SKM-1 treated with dmso at 0.1 percent for 144 hours (cell line): ENCODE measurements around the gene HSD11B2.
A peak's percentile ranks its signal among the peaks of the same experiment; 100 is the strongest.

ENCODE experiments used
- DNase-seq: peaks from one replicate; lab custom pipeline; 2025; ENCODE audit not compliant: unreplicated experiment; lab: John Stamatoyannopoulos, UW

The HSD11B2 gene

DNA sequence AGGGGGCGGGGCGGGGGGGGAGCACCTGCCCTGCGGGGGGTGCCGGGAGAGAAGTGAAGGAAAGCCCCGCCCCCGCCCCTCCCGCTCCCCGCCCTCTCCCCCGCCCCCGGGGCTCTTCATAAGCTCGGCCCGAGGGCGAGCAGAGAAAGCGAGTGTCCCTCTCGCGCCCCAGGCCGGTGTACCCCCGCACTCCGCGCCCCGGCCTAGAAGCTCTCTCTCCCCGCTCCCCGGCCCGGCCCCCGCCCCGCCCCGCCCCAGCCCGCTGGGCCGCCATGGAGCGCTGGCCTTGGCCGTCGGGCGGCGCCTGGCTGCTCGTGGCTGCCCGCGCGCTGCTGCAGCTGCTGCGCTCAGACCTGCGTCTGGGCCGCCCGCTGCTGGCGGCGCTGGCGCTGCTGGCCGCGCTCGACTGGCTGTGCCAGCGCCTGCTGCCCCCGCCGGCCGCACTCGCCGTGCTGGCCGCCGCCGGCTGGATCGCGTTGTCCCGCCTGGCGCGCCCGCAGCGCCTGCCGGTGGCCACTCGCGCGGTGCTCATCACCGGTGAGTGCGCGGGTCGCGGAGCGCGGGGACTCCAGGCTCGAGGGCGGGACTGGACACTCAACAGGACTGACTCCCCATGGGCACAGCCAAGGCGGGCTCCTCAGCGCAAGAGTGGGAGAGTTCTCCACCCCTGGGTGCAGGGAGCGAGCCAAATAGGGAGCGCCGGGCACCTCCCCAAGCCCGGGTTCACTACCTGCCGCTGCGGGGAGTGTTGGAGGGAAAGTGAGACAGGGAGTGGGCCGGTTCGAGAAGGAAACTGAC is at the start of gene HSD11B2:
HSD11B2 (plus strand) TSS at position 145 of the 798 bp plus-strand sequence; CDS start at position 273, 128 bp downstream.
- no peak for DNase-seq

DNA sequence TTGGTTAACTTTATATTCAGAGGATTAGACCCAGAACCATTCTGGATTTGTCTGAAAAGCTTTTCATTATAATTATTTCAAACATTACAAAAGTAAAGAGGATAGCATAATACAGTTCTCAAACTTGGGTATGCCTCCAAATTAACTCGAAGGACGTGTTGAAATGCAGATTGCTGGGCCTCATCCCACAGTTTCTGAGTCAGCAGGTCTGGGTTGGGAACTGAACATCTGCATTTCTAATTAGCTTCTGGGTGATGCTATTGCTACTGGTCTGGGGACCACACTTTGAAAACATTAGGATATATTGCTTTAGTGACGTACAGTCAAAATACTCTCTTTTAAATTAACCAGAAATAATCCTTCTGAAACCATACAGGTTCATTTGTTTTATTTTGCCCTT is 47.6 kb upstream of the HSD11B2 start:
- DNase-seq = no peak

DNA sequence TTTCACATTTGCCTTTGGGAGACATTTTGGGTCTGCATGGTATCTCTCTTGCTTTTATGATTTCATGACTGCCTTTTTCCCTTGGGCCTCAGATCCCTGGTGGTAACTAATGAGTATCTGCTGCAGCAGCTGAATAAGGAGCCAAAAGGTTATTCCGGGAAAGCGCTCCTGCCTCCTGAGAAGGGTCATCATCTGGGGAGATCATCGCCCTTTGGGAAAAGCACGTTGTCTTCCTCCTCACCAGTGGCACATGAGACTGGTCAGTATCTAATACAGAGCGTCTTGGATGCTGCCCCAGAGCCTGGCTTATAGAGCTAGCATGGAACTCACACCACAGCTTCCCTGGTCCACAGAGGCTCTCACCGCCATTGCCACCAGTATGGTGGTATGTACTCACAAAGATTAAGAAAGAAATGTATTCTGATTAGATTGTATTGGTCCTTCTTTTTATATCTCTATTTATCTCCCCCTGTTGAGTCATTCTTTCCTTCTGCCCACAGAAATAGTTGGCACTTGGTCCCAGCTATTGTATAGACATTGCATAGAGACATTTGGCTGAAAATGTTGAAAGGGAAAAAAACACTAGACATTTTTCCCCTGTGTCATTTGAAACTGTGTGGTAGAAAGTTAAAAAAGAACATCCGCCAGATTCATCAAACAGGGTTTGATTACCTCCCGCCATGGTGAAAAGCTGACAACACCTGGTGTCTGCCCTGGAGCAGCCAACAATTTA is 46.0 kb upstream of the HSD11B2 start:
- no peak for DNase-seq

DNA sequence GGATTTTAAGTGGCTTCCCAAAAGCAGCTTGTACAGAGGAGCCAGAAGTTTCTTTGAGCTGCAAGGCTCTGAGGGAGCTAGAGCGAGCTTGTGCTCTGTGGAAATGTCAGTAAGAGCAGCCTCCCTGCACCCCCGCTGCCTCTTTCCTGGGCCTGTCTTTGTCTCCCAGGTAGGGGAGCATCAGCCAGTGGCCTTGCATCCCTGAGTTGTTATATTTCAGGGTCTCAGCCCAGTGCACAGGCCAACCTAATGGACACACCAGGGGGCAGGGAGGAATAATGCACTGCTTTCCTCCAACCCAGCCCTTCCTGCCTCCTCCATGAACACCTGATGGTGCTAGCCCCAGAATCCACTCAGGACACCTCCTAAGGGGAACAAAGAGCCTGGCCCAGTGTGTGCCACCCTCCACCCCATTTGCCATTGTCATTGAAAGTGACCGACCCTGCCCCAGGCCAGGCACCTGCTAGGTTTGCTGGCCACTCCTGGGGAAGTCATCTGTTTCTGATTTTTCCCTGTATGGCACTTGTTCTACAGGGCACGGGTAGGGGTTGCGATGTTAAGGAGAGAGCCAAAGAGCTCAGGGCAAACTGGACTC is 44.0 kb upstream of the HSD11B2 start:
- no peak for DNase-seq

DNA sequence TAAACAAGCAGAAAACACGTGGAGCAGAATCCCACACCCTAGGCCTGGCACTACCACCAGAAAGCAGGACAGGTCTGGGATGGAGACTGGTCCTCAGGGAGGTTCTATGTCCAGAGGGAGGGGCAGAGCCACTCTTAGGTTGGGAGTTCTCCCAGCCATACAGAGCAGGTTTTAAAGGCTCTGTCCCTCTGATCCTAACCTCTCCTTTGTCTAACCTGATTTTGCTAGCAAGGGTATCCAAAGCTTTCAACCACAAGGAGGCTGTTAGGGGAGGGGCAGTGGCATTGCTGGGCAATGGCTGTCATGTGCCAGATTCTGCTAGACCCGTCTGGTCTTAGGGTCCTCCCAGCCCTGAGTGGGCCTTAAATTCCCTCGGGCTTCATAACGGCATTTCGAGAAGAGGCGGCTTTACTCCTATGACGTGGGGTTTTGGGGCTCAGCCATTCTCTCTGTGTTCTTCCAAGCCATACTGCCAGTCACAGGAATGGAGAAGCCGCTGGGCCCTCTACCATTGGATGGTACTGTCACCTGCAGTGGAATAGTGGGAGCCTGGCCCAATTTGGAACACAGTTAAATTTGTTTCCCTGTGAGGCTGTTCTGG is 43.3 kb upstream of the HSD11B2 start:
- DNase-seq = no peak

DNA sequence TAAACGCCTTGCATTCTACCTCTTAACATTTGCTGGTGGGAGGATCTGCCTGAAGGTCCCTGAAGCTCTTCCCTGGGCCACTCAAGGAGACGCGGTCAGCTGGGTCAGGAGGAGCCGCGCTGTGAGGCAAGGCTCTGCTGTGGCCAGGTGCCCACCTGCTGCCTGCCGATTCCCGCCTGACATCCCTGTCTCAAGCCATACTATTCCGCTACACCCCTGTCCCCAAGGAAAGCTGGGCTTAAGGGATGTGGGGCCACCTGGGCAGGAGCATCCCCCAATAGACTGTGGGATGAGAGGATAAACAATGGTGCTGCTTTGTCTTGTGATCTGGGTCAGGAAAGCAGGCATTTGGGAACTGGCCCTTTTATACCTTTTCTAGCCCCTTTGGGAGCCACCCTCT is 42.7 kb upstream of the HSD11B2 start:
- DNase-seq = no peak

DNA sequence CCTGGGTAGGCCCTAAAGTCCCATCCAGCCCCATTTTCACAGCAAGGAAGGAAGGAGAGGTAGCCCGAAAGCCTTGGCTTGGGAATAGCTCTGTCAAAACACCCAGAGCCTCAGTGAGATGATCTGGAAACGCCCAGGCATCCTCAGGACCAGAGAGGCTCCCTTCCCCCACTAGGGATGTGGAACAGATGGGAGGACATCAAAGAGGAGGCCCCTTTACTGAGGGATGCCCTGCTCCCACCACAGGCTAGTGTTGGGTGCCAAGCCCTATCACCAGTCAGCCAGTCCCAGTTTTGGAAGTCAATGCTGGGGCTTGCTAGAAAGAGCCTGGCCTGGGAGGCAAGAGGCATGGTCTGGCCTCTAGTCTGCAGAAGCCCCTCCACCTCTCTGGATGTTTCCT is 42.3 kb upstream of the HSD11B2 start:
- DNase-seq = no peak

DNA sequence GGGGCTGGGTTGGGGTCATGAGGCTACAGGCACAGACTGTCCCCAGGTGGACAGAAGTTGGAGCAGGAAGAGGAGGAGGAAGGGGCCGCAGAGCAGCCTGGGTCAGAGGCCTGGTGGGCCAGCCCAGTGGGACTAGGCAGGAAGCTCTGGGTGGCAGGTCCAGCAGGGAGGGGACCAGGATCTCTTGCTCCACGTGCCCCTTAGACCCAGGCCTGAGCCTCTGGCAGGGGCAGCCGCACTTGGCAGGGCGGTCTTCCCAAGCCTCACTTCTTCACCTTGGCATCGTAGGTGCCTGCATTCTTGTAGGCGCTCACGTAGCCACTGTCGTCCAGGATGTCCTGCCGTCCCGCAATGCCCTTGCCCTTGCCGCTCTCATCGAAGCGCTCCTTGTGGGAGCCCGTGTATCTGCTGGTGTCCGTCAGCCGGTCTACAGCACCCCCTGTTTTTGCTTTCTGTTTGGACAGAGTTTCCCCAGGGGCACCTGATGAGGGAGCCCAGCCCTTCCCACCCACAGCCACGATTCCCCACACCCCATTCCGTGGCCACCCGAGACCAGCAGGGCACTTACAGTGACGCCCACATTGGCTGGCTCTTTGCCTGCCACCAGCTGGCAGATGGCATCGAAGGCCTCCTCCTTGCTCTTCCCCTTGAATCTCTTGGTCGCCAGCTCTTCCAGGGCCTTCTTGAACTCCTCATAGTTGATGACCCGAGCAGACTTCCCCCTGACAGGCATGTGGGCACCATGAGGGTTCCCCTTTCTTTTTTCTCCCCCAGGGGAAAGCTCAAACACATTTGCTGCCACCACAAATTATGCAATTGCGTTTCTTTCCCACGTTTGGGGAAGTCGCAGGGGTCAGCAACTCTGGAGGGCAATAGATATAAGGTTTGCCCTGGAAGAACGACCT is 40.8 kb upstream of the HSD11B2 start:
- peak; percentile 94 for DNase-seq

DNA sequence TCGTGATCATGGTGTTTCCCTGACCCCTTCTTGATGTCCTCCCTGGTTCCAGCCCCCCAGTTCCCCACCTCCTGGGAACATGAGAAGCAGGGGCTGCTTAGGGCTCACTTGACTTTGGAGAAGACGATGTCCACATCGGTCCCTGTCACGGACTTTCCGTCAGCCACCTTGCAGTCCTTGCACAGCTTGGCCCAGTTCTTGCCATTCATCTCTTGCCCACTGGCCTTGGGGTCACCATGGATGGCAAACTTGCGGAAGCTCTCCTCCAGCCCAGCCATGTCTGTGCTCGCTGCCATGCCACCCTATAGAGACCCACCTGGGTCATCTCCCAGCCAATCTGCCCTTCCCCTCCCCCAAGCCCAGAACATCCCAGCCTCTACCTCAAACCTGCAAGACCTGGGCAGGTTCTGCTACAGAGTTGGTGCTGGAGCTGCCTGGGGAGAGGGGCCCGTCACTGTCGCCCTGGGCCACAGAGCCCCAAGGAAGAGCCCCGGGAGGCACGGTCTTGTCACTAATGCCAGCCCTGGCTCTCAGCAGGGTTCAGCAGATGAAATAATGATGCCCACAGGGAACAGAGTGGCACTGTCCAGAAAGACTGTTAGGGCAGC is 40.0 kb upstream of the HSD11B2 start:
- DNase-seq = no peak

DNA sequence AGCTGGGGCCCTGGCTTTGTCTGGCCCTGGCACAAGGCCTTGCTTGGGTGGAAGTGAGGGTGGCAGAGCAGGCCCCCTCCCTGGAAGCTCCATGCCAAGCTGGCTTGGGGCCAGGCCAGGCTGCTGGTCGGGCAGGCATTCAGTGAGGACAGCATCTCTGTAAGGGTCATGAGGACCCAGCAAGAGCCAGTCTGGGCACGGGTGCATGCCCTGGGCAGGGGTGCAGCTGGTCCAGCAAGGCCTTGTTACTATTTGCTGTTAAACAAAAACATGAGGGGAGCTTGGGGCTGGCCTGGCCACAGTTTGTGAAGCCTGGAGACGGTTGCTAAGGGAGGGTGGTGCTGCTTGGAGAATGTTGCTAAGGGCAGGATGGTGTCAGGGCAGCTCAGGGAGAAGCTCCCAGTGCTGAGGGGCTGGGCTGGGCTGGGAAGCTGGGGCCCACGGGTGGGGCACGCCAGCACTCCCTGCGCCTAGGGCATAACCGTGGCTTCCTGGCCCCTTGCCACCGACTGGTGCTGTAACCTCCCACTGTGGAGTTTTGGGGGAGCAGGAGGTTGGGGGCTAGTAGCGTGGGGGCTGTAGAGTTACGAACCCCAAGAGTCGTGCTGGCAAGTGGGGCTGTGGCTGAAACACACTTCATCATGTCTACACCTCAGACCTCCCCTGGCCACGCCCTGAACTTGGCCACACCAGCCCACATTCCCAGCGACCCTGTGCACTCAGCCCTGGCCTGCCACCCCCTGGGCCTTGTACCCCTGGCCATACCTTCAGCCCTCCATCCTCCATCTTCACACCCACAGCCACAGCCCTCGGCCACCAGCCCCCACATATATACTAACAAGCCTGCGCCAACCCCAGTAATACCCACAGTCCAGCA is 39.3 kb upstream of the HSD11B2 start:
- no peak for DNase-seq

DNA sequence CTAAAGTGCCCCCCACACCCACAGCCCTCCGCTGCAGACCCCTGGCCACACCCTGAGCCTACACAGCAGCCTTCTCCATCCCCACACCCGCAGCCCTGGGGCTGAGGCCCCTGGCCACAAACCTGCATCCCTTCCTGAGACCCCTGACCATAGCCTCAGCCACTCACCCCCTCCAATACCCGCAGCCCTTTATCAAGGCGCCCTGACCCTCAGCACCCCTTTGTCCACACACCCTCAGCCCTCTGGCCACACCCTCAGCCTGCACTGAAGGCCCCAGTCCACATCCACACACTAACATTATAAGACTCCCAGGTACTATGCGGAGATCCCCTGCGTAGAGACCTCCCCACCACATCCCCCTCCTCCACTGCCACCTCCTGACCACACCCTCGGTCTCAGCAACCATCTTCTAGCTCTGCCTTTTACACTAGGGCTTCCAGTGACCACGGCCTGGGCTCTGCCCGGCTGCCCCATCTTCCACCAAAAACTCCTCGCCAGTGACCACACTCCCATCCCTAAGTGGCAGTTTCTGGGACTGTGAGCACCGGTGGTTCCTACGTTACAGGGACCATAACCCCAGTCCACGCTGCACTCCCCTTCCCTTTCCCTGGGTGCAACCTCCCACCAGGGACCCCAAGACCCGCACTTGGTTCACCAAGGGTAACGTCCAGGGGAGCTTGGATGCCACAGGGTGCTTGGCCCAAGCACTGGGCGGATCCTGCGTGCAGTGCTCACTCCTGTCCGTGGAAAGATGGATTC is 38.4 kb upstream of the HSD11B2 start:
- no peak for DNase-seq

DNA sequence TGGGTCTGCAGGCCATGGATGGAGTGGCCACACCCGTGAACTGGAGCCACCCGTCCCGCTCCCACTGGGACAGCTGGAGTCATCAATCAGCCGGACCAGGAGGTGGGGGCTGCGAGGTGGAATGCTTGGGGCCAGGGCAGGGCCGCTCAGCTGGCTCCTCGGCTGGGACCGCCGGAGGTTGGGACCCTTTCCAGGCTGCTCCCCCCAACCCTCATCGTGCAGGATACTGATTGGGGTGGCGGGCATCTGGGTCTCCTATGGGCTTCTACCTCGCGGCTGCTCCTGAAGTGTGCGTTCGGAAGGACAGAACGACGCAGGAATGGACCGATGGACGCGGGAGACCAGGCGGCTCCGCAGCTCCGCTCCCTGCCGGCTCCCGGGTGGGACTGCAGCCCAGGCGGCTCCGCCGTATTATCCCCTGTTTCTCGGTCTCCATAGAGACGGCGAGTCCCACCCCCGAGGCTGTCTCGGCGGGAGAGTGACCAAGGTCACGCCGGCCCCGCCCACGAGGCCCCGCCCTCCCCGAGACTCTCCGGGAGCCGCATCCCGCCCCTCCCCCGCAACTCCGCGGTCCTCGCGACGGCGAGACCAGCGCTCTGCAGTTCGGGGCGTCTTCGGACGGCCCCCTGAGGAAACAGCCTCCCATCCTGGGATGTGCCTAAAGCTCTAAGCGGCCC is 37.7 kb upstream of the HSD11B2 start, which contains the start of gene TPPP3:
TPPP3 (minus strand) TSS at position 388 of the 677 bp plus-strand sequence. CDS start 2,387 bp downstream, outside the sequence.
- no peak for DNase-seq

DNA sequence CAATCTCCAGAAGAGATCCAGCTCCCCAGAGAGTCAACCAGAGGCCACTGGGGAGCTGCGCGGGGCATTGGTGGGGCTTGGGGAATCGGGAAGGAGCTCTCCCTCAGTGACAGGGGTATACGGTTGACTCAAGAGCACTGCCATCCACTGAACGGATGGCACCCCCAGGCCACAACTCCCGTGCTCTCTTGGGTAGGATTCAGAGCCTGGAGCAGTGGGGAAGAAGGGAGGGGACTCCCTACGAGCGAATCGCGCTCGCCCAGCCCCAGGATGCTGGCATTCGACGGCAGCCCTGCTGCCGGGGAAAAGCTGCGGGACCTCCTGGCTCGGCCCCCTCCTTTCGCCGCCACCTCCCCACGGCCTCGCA is 37.1 kb upstream of the HSD11B2 start:
- DNase-seq = no peak

DNA sequence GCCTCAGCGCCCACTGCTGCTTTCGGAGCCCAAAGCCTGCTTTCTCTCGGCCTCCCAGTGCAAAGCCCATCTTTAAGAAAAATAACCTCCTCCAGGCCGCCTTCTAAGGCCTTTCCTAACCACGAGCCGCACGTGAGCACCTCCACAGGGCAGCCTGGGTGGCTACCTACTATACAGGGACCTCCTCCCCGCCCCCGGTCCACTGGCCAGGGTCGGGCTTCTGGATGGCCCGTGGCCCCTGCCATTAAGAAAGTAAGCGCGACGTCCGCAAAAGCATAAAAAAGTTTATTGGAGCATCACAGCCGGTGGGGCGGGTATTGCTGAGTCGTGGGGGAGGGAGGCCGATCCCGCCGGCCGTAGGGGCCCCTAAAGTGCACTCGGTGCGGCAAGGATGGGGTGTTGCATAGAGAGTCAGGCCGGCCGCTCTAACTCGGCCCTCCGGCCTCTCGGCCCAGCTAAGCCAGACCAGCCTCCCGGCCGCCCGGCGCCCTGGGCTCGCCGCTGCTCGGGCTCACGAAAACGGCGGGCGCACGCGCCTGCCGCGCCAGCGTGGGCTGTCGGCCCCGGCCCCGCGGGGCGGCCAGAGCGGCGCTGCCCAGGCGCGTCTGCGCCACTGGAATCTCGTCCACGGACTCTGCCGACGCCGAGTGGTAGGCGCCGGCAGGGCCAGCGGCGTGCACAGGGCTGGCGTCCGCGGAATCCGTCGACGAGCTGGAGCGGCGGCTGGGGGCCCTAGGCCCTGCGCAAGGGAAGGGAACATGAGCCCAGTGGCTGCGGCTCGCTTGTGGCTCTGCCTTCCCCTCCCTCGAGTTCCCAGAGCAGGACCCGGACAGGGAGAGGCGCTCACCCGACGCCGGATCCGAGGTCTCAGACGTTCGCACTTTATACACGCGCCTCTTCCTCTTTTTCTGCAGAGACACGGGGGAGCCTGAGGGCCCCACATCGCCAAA is 36.5 kb upstream of the HSD11B2 start:
- peak; percentile 56 for DNase-seq

DNA sequence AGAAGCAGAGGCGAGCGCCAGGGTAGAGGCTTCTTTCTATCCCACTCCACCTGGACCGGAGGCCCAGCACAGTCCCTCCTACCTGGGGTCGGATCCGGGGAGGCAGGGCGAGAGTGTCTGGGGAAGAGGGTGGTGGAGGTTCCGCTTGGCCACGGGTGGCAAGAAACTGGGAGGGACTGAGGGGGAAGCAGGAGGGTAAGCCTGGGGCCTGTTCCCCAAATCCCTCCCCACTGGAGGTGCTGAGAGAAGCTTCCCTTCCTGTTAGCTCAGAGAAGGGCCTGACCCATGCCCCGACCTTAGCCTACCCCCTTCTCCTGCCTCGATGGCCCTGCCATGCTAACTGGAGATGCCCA is 35.8 kb upstream of the HSD11B2 start:
- no peak for DNase-seq

DNA sequence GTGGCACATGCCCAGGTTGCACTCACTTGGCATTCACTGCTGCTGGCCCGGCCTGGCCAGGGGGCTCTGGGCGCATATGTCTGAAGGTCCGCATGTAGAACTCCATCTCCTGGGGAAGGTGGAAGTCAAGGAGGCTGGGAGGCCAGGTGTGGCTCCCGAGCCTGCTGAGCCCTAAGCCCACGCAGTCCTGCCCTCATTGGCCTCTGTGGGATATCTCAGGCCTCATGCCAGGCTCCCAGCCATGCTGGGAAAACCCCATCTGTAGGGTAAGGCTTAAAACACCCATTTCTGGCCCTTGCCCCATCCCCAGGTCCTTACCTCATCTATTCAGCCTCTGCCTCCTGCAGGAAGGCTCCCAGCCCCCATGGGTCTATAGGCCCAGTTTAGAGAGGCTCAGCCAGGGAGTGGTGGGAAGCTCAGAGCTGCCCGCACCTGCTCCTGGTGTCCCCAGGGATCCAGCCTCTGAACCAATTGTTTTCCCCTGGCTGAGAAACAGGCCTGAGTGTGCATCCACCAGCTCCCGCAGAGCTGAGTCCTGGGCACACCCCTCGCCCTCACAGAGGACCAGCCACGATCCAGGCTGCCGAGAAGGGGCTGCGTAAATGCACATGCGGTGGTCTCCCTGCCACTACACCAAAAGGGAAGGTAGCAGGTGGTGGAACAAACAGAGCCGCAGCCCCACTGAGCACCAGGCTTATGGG is 35.3 kb upstream of the HSD11B2 start:
- DNase-seq = no peak
